OCI-LY7 (cell line): ENCODE results near the gene SLC16A10. TPM values are rescaled to one million over a fixed set of nuclear protein-coding genes. Genes with fewer than 3 reads are reported as not detected.

Source experiments
- BruUV-seq: library from RNA; stranded (reverse); fragments of 400-500 nt; replicated peaks from 2 replicates; lab custom pipeline; 2021; lab: Mats Ljungman, UMichigan
- CTCF ChIA-PET: fragments of 300-600 bp; sonication (Branson Sonifier 250); formaldehyde crosslinking; loops from one replicate; lab custom pipeline; 2022; ENCODE audit warnings: antibody characterized with exemption; ENCODE audit not compliant: unreplicated experiment; lab: Charles Lee
- POLR2A ChIA-PET: fragments of 300-600 bp; sonication (Branson Sonifier 250); formaldehyde crosslinking; loops from one replicate; lab custom pipeline; 2022; ENCODE audit warnings: antibody characterized with exemption; lab: Charles Lee
- DNase-seq: peaks from one replicate; pipeline ENCODE4 v3.0.0-alpha.2; 2015; ENCODE audit warnings: low spot score
- H2AFZ ChIP-seq: fragments of 200-600 bp; sonication (generic), shearing (Covaris generic); 2 replicates; pipeline ENCODE4 v1.6.1; 2014; ENCODE audit warnings: mild to moderate bottlenecking, antibody characterized with exemption, low read length, moderate library complexity
- H3K27ac ChIP-seq: fragments of 200-600 bp; sonication (generic); 2 replicates; pipeline ENCODE4 v1.5.1; 2014; ENCODE audit warnings: mixed run types, low read depth, mild to moderate bottlenecking, moderate library complexity, low read length, inconsistent platforms; ENCODE audit not compliant: poor library complexity, severe bottlenecking
- H3K36me3 ChIP-seq: fragments of 200-600 bp; sonication (generic); 2 replicates; pipeline ENCODE4 v1.6.1; 2014; ENCODE audit warnings: mild to moderate bottlenecking, antibody characterized with exemption, low read length, moderate library complexity, mixed read lengths; ENCODE audit not compliant: insufficient read depth
- H3K4me1 ChIP-seq: fragments of 200-600 bp; sonication (generic); 2 replicates; pipeline ENCODE4 v1.5.1; 2014; ENCODE audit warnings: mild to moderate bottlenecking, low read length; ENCODE audit not compliant: insufficient read depth, poor library complexity, severe bottlenecking
- H3K4me2 ChIP-seq: fragments of 200-600 bp; sonication (generic); 2 replicates; pipeline ENCODE4 v1.6.1; 2014; ENCODE audit warnings: mild to moderate bottlenecking, low read length
- H3K4me3 ChIP-seq: fragments of 200-600 bp; sonication (generic); 2 replicates; pipeline ENCODE4 v1.5.1; 2014; ENCODE audit warnings: mild to moderate bottlenecking, low read depth, low read length; ENCODE audit not compliant: poor library complexity, severe bottlenecking
- H3K79me2 ChIP-seq: fragments of 200-600 bp; sonication (generic); 2 replicates; pipeline ENCODE4 v1.6.1; 2016; ENCODE audit warnings: low read depth, mild to moderate bottlenecking, low read length, moderate library complexity, mixed read lengths; ENCODE audit not compliant: insufficient read depth
- H3K9me2 ChIP-seq: fragments of 200-600 bp; sonication (generic); 2 replicates; pipeline ENCODE4 v1.6.1; 2016; ENCODE audit warnings: mild to moderate bottlenecking, low read length, mixed read lengths; ENCODE audit not compliant: insufficient read depth
- H3K9me3 ChIP-seq: fragments of 200-600 bp; sonication (generic); 2 replicates; pipeline ENCODE4 v1.6.1; 2014; ENCODE audit warnings: mild to moderate bottlenecking, mixed run types, low read length, mixed read lengths
- H4K20me1 ChIP-seq: fragments of 200-600 bp; sonication (generic); 2 replicates; pipeline ENCODE4 v1.6.1; 2014; ENCODE audit warnings: mild to moderate bottlenecking, antibody characterized with exemption, low read length, moderate library complexity, mixed read lengths; ENCODE audit not compliant: insufficient read depth
- CTCF ChIP-seq: fragments of 200-600 bp; sonication (generic); conservative IDR thresholded peaks from 2 replicates; pipeline ENCODE4 v1.5.1; 2014; ENCODE audit warnings: mild to moderate bottlenecking, antibody characterized with exemption, low read length, moderate library complexity, mixed read lengths
- EZH2phosphoT487 ChIP-seq: fragments of 200-600 bp; sonication (generic); IDR thresholded peaks from 2 replicates; pipeline ENCODE4 v1.6.1; 2018; ENCODE audit warnings: low read depth, borderline replicate concordance, mild to moderate bottlenecking, mixed run types, antibody characterized with exemption, low read length, moderate library complexity, mixed read lengths
- intact Hi-C: fragments of 100-400 bp; cut with micrococcal nuclease; formaldehyde crosslinking; loops from one replicate; pipeline ENCODE4 v1.10.0; 2022; ENCODE audit not compliant: unreplicated experiment
- total RNA-seq, 2 experiments: library from RNA; depleted of rRNA in 1 of 2; stranded (reverse); fragments of >200 nt in 1 of 2; shearing (Covaris generic) in 1 of 2; gene quantifications; 2 replicates each; pipeline ENCODE4 v1.2.3, GENCODE V29; 2014 to 2022

Gene SLC16A10
- total RNA-seq, 2 experiments from 2014 or later: not detected

- BruUV-seq: no TSS peak
- Histone ChIP-seq H2AFZ (no peak overlapping the region), H3K4me3 (no peak overlapping the region), H3K9me3 (no peaks in the 10 kb centered on the region), H3K4me1 (no peaks in the 10 kb centered on the region), H3K79me2 (no peaks in the 10 kb centered on the region), H3K36me3 (no peaks in the 10 kb centered on the region), H3K9me2 (no peaks in the 10 kb centered on the region), H4K20me1 (no peaks in the 10 kb centered on the region), H3K27ac (no peak overlapping the region), H3K4me2 (no peak overlapping the region)
- intact Hi-C loops: no loop called here
- DNase-seq: no peak
- TF ChIP-seq EZH2phosphoT487: no peak
- TF ChIP-seq CTCF: no peak
- POLR2A ChIA-PET: interaction anchor here (0.7 kb wide), 1 partner anchor 1993 kb away, joined by 5 read pairs; no protein-coding TSS in a partner anchor
- CTCF ChIA-PET: no interaction called here
These were observed 132.5 kb downstream of the SLC16A10 start for GRCh38 chr6:111219785-111220184.

- ChIA-PET CTCF (no interaction called here), POLR2A (interaction anchor here (0.6 kb wide), 1 partner anchor 176 kb away, joined by 3 read pairs; no protein-coding TSS in a partner anchor)
- intact Hi-C loops: no loop called here
These were observed 133.2 kb downstream of the SLC16A10 start for GRCh38 chr6:111220383-111221031.

More at GRCh38 chr6:111220383-111221031, 133.2 kb downstream of the SLC16A10 start:
- no TSS peak for BruUV-seq
- H3K4me3 ChIP-seq: no peak overlapping the region
- no peaks in the 10 kb centered on the region for H3K9me2 ChIP-seq
- no peak overlapping the region for H3K27ac ChIP-seq
- DNase-seq: no peak
- H3K4me2 ChIP-seq: no peak overlapping the region
- no peaks in the 10 kb centered on the region for H3K4me1 ChIP-seq
- H2AFZ ChIP-seq: no peak overlapping the region
- no peaks in the 10 kb centered on the region for H4K20me1 ChIP-seq
- TF ChIP-seq EZH2phosphoT487: no peak
- no peak for TF ChIP-seq CTCF
- no peaks in the 10 kb centered on the region for H3K79me2 ChIP-seq
- no peaks in the 10 kb centered on the region for H3K36me3 ChIP-seq
- H3K9me3 ChIP-seq: no peaks in the 10 kb centered on the region
